Lower leg skin (tissue), 3 donors: ENCODE results near the gene POC1A.

Experiments
- CTCF ChIP-seq, 3 donors: fragments of 450-650 bp; IDR thresholded peaks; one replicate each; pipeline ENCODE4 v1.5.1; 2016; ENCODE audit warnings: antibody characterized with exemption in 3 of 3, mild to moderate bottlenecking in 3 of 3, moderate library complexity in 2 of 3
- POLR2A ChIP-seq, 2 donors: fragments of 450-650 bp; IDR thresholded peaks; one replicate each; pipeline ENCODE4 v1.6.1; 2016 to 2017; ENCODE audit warnings: antibody characterized with exemption in 2 of 2, mild to moderate bottlenecking in 1 of 2, moderate library complexity in 1 of 2

- TF ChIP-seq CTCF (IDR thresholded peaks at IDR 0.05) (no peak), POLR2A (IDR thresholded peaks at IDR 0.05) (no peak)
These were observed 22.2 kb downstream of the POC1A start for GRCh38 chr3:52132041-52132440.
